Psoas muscle (tissue), 8 donors: ENCODE measurements around the gene PHF5A. TPM values are rescaled to one million over a fixed set of nuclear protein-coding genes. Genes with fewer than 3 reads are reported as not detected.

Source experiments
- ATAC-seq, 4 donors: fragments of 200-7000 bp; cut with Tn5 transposase; one replicate each; pipeline ENCODE4 v1.9.1; 2020; ENCODE audit warnings: moderate library complexity in 3 of 4, mild to moderate bottlenecking in 2 of 4
- DNase-seq, 2 donors: peaks; one replicate each; pipeline ENCODE4 v3.0.0-alpha.2; 2020
- H3K27ac ChIP-seq: fragments of 200-600 bp; one replicate; pipeline ENCODE4 v1.8.0; 2022
- H3K27me3 ChIP-seq, 3 donors: fragments of 200-600 bp in 1 of 3; one replicate each; pipeline versions ENCODE4 v1.6.1 to v1.8.0; 2013 to 2022; ENCODE audit warnings: low read length in 2 of 3, mild to moderate bottlenecking in 2 of 3, moderate library complexity in 1 of 3; ENCODE audit not compliant: insufficient read depth in 3 of 3
- H3K36me3 ChIP-seq, 2 donors: fragments of 200-600 bp in 1 of 2; one replicate each; pipeline versions ENCODE4 v1.6.1 to v1.8.0; 2013 to 2022; ENCODE audit warnings: low read depth in 1 of 2, mild to moderate bottlenecking in 1 of 2, moderate library complexity in 1 of 2; ENCODE audit not compliant: insufficient read depth in 1 of 2
- H3K4me1 ChIP-seq: fragments of 200-600 bp; one replicate; pipeline ENCODE4 v1.8.0; 2022
- H3K4me3 ChIP-seq: fragments of 200-600 bp; one replicate; pipeline ENCODE4 v1.8.0; 2022; ENCODE audit warnings: mild to moderate bottlenecking
- H3K9me3 ChIP-seq: fragments of 200-600 bp; one replicate; pipeline ENCODE4 v1.8.0; 2022
- CTCF ChIP-seq: fragments of 200-600 bp; IDR thresholded peaks from one replicate; pipeline ENCODE4 v1.8.0; 2022; ENCODE audit warnings: antibody characterized with exemption
- WGBS, 3 donors: extraction: QIAGEN DNeasy Blood & Tissue Kit; methylation state at CpG; one replicate each; pipeline versions ENCODE4 v1.1.6 to v1.1.7; 2013; 5-methylcytosine and 5-hydroxymethylcytosine counted together
- intact Hi-C, 2 donors: fragments of 100-400 bp; cut with DNase I; formaldehyde crosslinking; loops; one replicate each; pipeline versions ENCODE4 v1.11.0 to v1.14.2; 2022
- polyA plus RNA-seq, 3 donors: library from polyadenylated mRNA; stranded (reverse); fragments of 200-250 nt; gene quantifications; one replicate each; pipeline ENCODE4 v1.2.3, GENCODE V29; 2013
- total RNA-seq, 4 donors: library from RNA; stranded (reverse); fragmentation: NEBNext Ultra II Directional in 2 of 4; extraction: Animal tissue kit (Norgen Biotek cat#: 25700) in 2 of 4; gene quantifications; one replicate each; pipeline versions ENCODE4 v1.2.1 to v1.2.4, GENCODE V29; 2021 to 2023
- donor health status: healthy with polysubstance abuse.
- donor health status: DM: no; HTN: no; CAD: no; lungs with moderate emphysema.
- donor health status: Bipolar disorder and iron deficiency.
- donor health status: healthy.
- donor health status: DM: yes; HTN: yes; CAD: no.
- donor health status: DM: no; HTN: no; CAD: no.
- donor health status: DM: no; HTN: no; CAD: no.
- donor health status: DM: yes; HTN: yes; CAD: no.

Gene PHF5A
- total and polyA plus RNA-seq, 7 donors: 19.9 to 79.2 (median 34.3) TPM

- Histone ChIP-seq H3K9me3 (no peaks in the 10 kb centered on the region), H3K27me3 (no peaks in the 10 kb centered on the region), H3K36me3 (peaks cover 0 to 8% of the 10 kb centered on the region in 2 donors), H3K27ac (peak overlapping the region; percentile 99), H3K4me1 (peaks cover 22% of the 10 kb centered on the region), H3K4me3 (peak overlapping the region; percentile 98)
- peak; percentile 78 to 90 for DNase-seq
- peak; percentile 26 to 45 (median 42) for ATAC-seq
- WGBS, 3 donors: 0% methylated on average over 44 to 63 of the region's 63 CpGs
- intact Hi-C loops: loop anchor here in 1 of 2 donors (2.0 to 5.0 kb wide), 2 partner anchors 21 to 65 kb away; partner anchors contain the start of genes ACO2 and PHF5A
- TF ChIP-seq CTCF: no peak
Measured at GRCh38 chr22:41447435-41448188, 20.9 kb downstream of the PHF5A start.

DNA sequence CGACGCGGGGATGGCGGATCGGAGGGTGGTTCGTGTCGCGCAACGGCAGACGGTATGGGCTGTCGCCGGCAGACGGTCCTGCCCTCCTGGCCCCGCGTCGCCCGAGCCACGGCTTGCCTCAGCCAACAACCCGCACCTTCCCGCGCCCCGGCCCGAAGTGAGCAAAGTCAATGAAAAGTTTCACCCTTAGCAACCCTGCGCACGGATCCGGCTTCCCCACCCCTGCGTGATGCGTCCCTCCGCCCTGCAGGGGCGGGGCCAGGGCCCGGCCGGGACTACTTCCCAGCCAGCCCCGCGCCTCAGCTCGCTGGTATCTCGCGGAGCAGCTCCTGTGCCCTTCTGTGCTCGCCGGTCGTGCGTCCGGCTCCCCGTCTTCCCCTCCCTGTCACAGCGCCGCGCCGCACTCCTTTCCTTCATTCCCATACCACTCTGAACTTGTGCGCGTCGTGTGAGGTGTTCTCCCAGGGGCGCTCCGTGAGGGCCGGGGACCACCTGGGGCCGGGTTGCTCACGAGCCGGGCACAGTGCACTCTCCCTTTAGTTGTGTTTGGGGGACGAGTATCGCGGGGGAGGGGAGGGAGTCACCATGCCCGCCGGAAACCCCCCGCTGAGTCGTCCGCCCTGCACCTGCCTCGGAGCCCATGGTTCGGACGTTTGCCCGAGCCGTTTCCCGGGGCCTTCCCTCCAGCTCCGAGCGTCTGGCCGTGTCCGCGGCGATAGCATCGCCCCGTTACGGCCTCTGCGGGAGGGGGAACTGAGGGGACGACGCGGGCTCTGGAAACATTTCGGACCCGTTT is 21.7 kb downstream of the PHF5A start, which contains the start of gene TOB2:
Gene TOB2, minus strand, starts transcription at position 163 of the 796 bp plus-strand sequence. CDS start 9,456 bp downstream, outside the sequence.
- Histone ChIP-seq H3K36me3 (peaks cover 0 to 16% of the 10 kb centered on the region in 2 donors), H3K27me3 (no peaks in the 10 kb centered on the region), H3K27ac (peak within 1 kb of the TSS; percentile 99), H3K4me3 (peak within 1 kb of the TSS; percentile 98), H3K4me1 (peaks cover 30% of the 10 kb centered on the region), H3K9me3 (no peaks in the 10 kb centered on the region)
- WGBS, 3 donors: 0% methylated on average over 79 to 85 of the region's 85 CpGs
- intact Hi-C loops: loop anchor here in 1 of 2 donors (5.0 kb wide), 1 partner anchor 65 kb away; no protein-coding TSS in a partner anchor
- ATAC-seq (peak; percentile 66 to 73 (median 68)), DNase-seq (peak; percentile 96 to 97)
- TF ChIP-seq CTCF: no peak

DNA sequence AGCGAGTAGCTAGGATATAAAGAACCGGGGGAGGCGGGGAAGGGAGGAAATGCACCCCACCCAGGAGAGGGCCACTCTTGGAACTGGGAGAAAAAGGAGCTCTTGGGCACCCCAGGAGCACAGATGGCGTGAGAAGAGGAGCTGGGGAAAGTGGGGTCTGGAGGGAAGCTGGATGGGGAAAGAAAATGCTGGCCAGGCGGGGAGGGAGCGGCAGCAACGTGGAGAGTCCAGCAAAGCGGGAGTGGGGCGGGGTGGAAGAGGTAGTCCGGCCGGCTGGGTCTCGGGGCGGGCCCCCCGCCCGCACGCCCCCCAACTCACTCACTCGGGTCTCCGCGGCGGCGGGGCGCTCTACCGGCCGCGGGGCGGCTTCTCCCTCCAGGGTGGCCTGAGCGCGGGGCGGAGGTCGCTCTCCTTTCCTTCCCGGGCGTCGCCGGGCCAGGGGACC is 22.4 kb downstream of the PHF5A start:
- TF ChIP-seq CTCF: no peak
- Histone ChIP-seq H3K4me1 (peaks cover 37% of the 10 kb centered on the region), H3K36me3 (peaks cover 0 to 23% of the 10 kb centered on the region in 2 donors), H3K4me3 (peak overlapping the region; percentile 98), H3K9me3 (no peaks in the 10 kb centered on the region), H3K27me3 (no peaks in the 10 kb centered on the region), H3K27ac (peak overlapping the region; percentile 99)
- WGBS, 3 donors: 0 to 1% (median 1%) methylated on average over 31 to 34 of the region's 34 CpGs
- DNase-seq: peak; percentile 34 to 65
- intact Hi-C loops: loop anchor here in 1 of 2 donors (5.0 kb wide), 1 partner anchor 66 kb away; no protein-coding TSS in a partner anchor
- ATAC-seq: no peak

DNA sequence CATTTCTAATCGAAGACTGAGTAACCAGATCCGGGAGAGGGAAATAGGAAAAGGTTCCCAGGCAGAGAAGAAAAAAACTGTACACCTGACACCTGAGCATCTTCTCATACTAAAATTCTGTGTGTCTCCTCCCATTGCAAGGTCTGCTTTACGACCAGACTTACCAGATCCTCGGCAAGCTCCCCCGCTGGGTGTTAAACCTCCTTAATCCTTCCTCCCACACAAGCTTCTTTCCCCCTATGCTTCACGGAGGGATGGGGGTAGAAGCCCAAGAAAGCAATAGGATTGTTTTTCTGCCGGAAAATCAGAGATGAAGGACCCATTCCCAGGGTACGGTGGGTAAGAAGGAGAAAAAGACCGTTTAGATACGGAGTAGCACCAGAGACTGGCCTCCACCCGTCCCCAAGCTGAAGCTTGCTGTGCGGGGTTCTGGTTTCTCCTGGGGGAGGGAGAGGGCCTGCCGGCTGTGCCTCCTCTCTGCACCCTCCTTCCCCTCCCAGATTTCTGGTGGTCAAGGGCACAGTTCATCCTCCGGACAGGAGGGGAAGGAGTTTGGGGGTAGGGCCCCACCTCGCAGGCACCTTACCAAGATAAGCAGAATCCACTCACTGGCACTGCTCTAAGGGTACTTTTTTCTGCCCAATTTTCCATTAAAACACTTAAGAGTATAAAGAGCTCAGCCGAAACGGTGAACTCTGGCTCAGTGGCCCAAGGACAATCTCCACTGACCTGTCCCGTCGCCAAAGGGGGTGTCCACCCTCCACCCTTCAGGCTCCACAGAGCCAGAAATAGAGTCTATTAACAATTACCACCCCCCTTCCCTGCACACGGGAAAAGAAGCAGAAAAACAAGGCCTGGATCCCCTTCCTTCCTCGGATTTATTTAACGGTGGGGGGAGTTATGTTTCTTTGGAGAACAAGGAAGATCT is 23.1 kb downstream of the PHF5A start:
- WGBS, 3 donors: 0% methylated on average over 21 to 22 of the region's 22 CpGs
- intact Hi-C loops: loop anchor here in 1 of 2 donors (5.0 kb wide), 1 partner anchor 67 kb away; no protein-coding TSS in a partner anchor

More for the DNA sequence above, 23.1 kb downstream of the PHF5A start:
- no peaks in the 10 kb centered on the region for H3K27me3 ChIP-seq
- H3K9me3 ChIP-seq: no peaks in the 10 kb centered on the region
- DNase-seq: peak in 1 of 2 donors; percentile 76
- H3K36me3 ChIP-seq: peaks cover 0 to 29% of the 10 kb centered on the region in 2 donors
- peaks cover 44% of the 10 kb centered on the region for H3K4me1 ChIP-seq
- H3K4me3 ChIP-seq: peak overlapping the region; percentile 98
- peak overlapping the region; percentile 99 for H3K27ac ChIP-seq
- no peak for TF ChIP-seq CTCF
- ATAC-seq: peak in 1 of 4 donors; percentile 1
